ENCODE data around the gene MDN1.
A peak's percentile ranks its signal among the peaks of the same experiment; 100 is the strongest.
"Not testable (repeated sequence)": the region's sequence is repeated elsewhere in the genome, so short reads cannot be mapped to it uniquely, and the experiment has no call there.

Gene MDN1

DNA sequence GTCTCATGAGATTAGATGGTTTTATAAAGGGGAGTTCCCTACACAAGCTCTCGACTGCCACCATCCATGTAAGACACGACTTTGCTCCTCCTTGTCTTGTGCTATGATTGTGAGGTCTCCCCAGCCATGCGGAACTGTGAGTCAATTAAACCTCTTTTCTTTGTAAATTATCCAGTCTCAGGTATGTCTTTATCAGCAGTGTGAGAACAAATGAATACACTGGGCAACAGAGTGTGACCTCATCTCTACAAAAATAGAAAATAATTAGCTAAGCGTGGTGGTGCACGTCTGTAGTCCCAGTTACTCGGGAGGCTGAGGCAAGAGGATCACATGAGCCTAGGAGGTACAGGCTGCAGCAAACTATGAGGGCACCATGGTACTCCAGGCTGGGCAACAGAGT, 51.3 kb downstream of the MDN1 start:
- no peak for DNase-seq

DNA sequence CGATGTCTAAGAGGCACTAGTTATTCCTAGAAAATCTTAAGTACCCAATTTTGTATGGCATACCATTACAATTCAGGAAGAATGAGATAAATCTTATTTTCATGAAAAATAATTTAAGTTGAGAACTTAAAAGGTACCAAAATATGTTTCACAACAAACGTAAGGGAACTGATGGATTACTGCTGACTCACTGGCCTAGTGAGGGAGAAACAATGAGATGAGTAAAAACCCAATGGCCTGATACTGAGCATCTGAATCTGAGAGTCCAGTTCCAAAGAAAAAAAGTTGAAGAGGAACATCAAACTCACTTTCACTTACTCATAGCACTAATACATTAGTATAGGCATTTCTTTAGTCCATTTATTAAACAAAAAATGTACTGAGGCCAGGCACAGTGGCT, 56.0 kb downstream of the MDN1 start:
- DNase-seq, result peak; percentile 37

DNA sequence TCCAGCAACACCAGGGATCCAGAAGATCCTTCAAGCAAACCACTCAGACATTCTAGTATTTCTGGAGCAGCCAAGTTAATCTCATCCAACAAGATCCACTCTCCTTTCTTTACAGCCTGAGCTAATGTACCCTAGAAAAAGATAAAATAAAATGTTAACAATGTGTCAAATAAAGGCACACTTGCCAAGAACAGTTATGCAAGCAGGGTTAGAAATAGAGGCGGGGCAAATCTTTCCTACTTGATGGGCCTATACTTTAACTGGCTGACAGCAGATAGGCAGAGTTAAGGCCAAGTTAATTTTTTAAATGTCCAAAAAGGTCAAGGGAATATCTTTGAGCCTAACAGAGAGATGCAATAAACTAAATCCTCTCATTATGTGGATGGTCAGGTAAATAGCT, 60.8 kb downstream of the MDN1 start:
- no peak for DNase-seq

GRCh38 chr6:89750338-89750737, 69.3 kb downstream of the MDN1 start:
- DNase-seq, result no peak

GRCh38 chr6:89749918-89750317, 69.7 kb downstream of the MDN1 start:
- DNase-seq, result no peak

GRCh38 chr6:89745716-89746115, 73.9 kb downstream of the MDN1 start:
- DNase-seq, result peak; percentile 82

- no peak for DNase-seq
These were observed 74.5 kb downstream of the MDN1 start for GRCh38 chr6:89745096-89745495.

GRCh38 chr6:89736893-89737292, 82.7 kb downstream of the MDN1 start:
- DNase-seq, result no peak

GRCh38 chr6:89734526-89734925, 85.1 kb downstream of the MDN1 start:
- no peak for DNase-seq

DNA sequence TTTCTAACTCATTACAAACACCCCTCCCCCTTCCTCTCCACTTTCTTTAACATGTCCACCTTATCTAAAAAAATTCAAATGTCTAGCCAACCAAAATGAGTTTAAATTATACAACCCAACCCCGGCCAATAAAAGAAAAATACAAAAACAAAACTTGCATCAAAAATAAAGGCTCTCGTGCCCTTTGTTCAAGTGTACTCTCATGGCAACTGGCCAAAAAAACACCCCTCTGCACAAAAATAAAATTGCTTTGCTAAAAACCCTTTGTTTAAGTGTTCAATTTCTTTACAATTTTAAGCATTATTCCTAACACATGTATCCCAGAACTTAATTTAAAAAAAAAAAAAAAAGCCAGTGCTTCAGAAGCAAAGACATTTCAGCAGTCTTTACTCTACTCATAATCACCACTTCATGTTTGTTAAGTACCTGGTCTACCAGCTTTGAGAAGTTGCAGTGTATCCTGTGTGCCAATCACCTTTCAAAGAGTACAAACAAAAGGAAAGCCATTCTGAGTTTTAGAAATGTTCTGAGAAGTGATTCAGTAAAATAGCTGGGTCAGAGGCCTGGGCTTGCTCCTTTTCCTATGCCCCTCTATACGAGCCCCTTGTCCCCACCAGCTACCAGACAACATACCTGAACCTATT, 87.5 kb downstream of the MDN1 start:
- DNase-seq, result no peak

GRCh38 chr6:89731262-89731661, 88.3 kb downstream of the MDN1 start:
- DNase-seq, result not testable (repeated sequence)

GRCh38 chr6:89729818-89730217, 89.8 kb downstream of the MDN1 start:
- no peak for DNase-seq

- no peak for DNase-seq
These were observed 92.1 kb downstream of the MDN1 start for GRCh38 chr6:89727501-89727900.

- no peak for DNase-seq
These were observed 94.6 kb downstream of the MDN1 start for GRCh38 chr6:89724981-89725380.

DNA sequence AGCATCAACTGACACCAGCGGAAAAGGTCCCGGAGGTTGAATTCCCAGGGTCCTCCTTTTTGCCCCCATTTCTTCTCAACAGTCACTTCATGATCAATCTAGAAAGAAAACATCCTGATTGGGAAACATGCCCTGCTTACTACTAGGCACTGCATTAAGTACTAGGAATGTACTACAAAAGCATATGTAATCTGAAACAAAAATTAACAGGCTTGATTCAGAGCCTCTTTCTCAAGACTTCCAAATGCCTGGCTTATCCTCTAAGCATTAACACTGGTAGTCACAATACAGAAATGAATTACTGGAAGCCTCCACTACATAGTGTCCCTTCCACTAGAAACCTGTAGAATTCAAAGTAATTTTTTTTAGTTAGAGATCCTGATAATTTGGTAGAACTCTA, 96.5 kb downstream of the MDN1 start:
- DNase-seq, result no peak

GRCh38 chr6:89716532-89716931, 103.1 kb downstream of the MDN1 start:
- no peak for DNase-seq

GRCh38 chr6:89711801-89712200, 107.8 kb downstream of the MDN1 start:
- DNase-seq, result no peak

DNA sequence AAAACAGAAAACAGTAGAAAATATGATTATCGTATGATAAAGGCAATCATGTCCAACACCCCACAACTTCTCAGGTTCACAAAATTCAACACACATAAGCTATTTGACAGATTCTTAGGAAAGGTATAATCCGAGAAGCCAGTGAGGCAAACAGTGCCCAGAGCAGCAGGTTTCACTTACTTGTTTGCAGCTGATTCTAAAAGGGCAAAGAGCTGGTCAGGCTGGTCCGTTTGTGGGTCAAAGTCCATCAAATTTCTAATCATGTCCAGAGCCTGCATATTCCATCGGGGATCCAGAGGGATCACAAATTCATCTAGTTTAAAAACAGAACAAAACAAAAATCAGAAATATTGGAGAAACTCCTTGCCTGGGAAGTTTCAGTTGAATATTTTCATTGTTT, 111.3 kb downstream of the MDN1 start:
- DNase-seq, result no peak

- DNase-seq, result no peak
These were observed 111.8 kb downstream of the MDN1 start for GRCh38 chr6:89707766-89708165.

DNA sequence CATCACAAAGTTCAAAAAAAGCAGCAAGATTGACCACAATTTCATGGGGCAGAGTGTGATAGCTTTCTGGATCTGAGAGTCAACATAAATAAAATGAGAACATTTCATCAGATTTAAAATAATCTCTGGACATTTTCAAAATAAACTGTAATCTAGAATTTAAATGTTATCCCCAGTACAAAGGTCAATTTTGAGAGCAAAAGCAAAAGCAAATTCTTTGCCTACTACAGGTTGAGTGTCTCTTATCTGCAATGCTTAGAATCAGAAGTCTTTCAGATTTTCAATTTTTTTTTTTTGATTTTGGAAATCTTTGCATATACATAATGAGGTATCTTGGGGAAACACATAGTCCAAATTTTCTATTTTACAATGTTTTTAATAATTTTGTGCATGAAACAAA, 113.5 kb downstream of the MDN1 start:
- DNase-seq, result no peak

DNA sequence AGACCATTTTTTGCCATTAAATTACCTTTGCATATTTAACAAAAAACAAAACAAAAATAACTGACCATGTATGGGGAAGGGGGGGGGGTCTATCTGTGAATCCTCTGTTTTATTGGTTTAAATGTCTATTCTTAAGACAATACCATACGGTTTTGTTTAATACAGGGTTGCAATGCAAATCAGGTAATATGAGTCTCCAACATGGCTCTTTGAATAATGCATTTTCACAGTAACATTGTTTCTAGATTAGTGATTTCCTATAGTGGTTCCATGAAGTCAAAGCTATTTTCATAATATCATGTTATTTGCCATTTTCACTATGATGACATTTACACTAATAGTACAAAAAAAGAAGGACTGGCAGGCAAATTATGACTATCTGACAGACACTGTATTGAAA, 116.3 kb downstream of the MDN1 start:
- DNase-seq, result no peak

- no peak for DNase-seq
These were observed 117.2 kb downstream of the MDN1 start for GRCh38 chr6:89702349-89702748.

- DNase-seq, result no peak
These were observed 123.9 kb downstream of the MDN1 start for GRCh38 chr6:89695667-89696066.

- no peak for DNase-seq
These were observed 125.2 kb downstream of the MDN1 start for GRCh38 chr6:89694428-89694827.

GRCh38 chr6:89693207-89693606, 126.4 kb downstream of the MDN1 start:
- DNase-seq, result no peak

- no peak for DNase-seq
These were observed 127.3 kb downstream of the MDN1 start for GRCh38 chr6:89692256-89692655.
